ENCODE data around the gene CLTRN.

The CLTRN gene

GRCh38 chrX:15605226-15605625 is 59.4 kb downstream of the CLTRN start:
- no peaks in the 10 kb centered on the region for H3K27me3 ChIP-seq (replicated peaks; ENCODE audit: insufficient read depth, low read length)
- no peaks in the 10 kb centered on the region for H3F3A ChIP-seq (ENCODE audit: insufficient read depth, low read length)
- no peak overlapping the region for H3K27ac ChIP-seq (ENCODE audit: low read length)
- H3K9me3 ChIP-seq (replicated peaks; ENCODE audit: insufficient read depth, low read length), result no peaks in the 10 kb centered on the region
- no peaks in the 10 kb centered on the region for H3K9me2 ChIP-seq (replicated peaks; ENCODE audit: insufficient read depth, low read length)
- H4K20me1 ChIP-seq (ENCODE audit: insufficient read depth, low read length), result no peaks in the 10 kb centered on the region
- H3K36me3 ChIP-seq (replicated peaks; ENCODE audit: insufficient read depth, low read length), result no peaks in the 10 kb centered on the region
- DNase-seq, result no peak
- no peak overlapping the region for H2AFZ ChIP-seq (ENCODE audit: low read length)
- no peaks in the 10 kb centered on the region for H3K4me1 ChIP-seq (ENCODE audit: low read length)
- H3K9ac ChIP-seq (ENCODE audit: low read length), result no peak overlapping the region
- H3K4me2 ChIP-seq (ENCODE audit: low read depth, low read length), result no peak overlapping the region
- TF ChIP-seq EZH2 (optimal IDR thresholded peaks at IDR 0.05; ENCODE audit: low read depth, low read length) (no peak), CTCF (IDR thresholded peaks at IDR 0.05; ENCODE audit: low read length) (no peak), EZH2phosphoT487 (IDR thresholded peaks at IDR 0.05; ENCODE audit: low read length) (no peak)
- H3K79me2 ChIP-seq (ENCODE audit: low read length), result no peaks in the 10 kb centered on the region
- no peak overlapping the region for H3K4me3 ChIP-seq (ENCODE audit: low read length)

- H3K9me2 ChIP-seq (replicated peaks; ENCODE audit: insufficient read depth, low read length), result no peaks in the 10 kb centered on the region
- no peak overlapping the region for H3K4me2 ChIP-seq (ENCODE audit: low read depth, low read length)
- H2AFZ ChIP-seq (ENCODE audit: low read length), result no peak overlapping the region
- H3K79me2 ChIP-seq (ENCODE audit: low read length), result no peaks in the 10 kb centered on the region
- H3K4me1 ChIP-seq (ENCODE audit: low read length), result no peaks in the 10 kb centered on the region
- H3K27ac ChIP-seq (ENCODE audit: low read length), result no peak overlapping the region
- TF ChIP-seq EZH2 (optimal IDR thresholded peaks at IDR 0.05; ENCODE audit: low read depth, low read length) (no peak), EZH2phosphoT487 (IDR thresholded peaks at IDR 0.05; ENCODE audit: low read length) (no peak), CTCF (IDR thresholded peaks at IDR 0.05; ENCODE audit: low read length) (no peak)
- DNase-seq, result no peak
- no peaks in the 10 kb centered on the region for H3K36me3 ChIP-seq (replicated peaks; ENCODE audit: insufficient read depth, low read length)
- H3K9me3 ChIP-seq (replicated peaks; ENCODE audit: insufficient read depth, low read length), result no peaks in the 10 kb centered on the region
- no peaks in the 10 kb centered on the region for H3K27me3 ChIP-seq (replicated peaks; ENCODE audit: insufficient read depth, low read length)
- H3K9ac ChIP-seq (ENCODE audit: low read length), result no peak overlapping the region
- no peaks in the 10 kb centered on the region for H3F3A ChIP-seq (ENCODE audit: insufficient read depth, low read length)
- H3K4me3 ChIP-seq (ENCODE audit: low read length), result no peak overlapping the region
- H4K20me1 ChIP-seq (ENCODE audit: insufficient read depth, low read length), result no peaks in the 10 kb centered on the region
Measured at GRCh38 chrX:15602761-15603160, 61.8 kb downstream of the CLTRN start.

- H4K20me1 ChIP-seq (ENCODE audit: insufficient read depth, low read length), result no peaks in the 10 kb centered on the region
- H3K9me3 ChIP-seq (replicated peaks; ENCODE audit: insufficient read depth, low read length), result no peaks in the 10 kb centered on the region
- no peak for DNase-seq
- no peaks in the 10 kb centered on the region for H3K4me1 ChIP-seq (ENCODE audit: low read length)
- H3K9ac ChIP-seq (ENCODE audit: low read length), result no peak overlapping the region
- no peaks in the 10 kb centered on the region for H3K79me2 ChIP-seq (ENCODE audit: low read length)
- H3K27ac ChIP-seq (ENCODE audit: low read length), result no peak overlapping the region
- no peaks in the 10 kb centered on the region for H3F3A ChIP-seq (ENCODE audit: insufficient read depth, low read length)
- H3K27me3 ChIP-seq (replicated peaks; ENCODE audit: insufficient read depth, low read length), result no peaks in the 10 kb centered on the region
- no peak overlapping the region for H2AFZ ChIP-seq (ENCODE audit: low read length)
- H3K4me3 ChIP-seq (ENCODE audit: low read length), result no peak overlapping the region
- no peaks in the 10 kb centered on the region for H3K36me3 ChIP-seq (replicated peaks; ENCODE audit: insufficient read depth, low read length)
- no peaks in the 10 kb centered on the region for H3K9me2 ChIP-seq (replicated peaks; ENCODE audit: insufficient read depth, low read length)
- TF ChIP-seq CTCF (IDR thresholded peaks at IDR 0.05; ENCODE audit: low read length), result no peak
- TF ChIP-seq EZH2 (optimal IDR thresholded peaks at IDR 0.05; ENCODE audit: low read depth, low read length), result no peak
- no peak for TF ChIP-seq EZH2phosphoT487 (IDR thresholded peaks at IDR 0.05; ENCODE audit: low read length)
- no peak overlapping the region for H3K4me2 ChIP-seq (ENCODE audit: low read depth, low read length)
Measured at GRCh38 chrX:15601932-15602331, 62.7 kb downstream of the CLTRN start.

Measured in MM.1S (cell line).